CD14-positive monocyte (primary cell): Measurements from ENCODE around the gene EPHA6. TPM values are rescaled to one million over a fixed set of nuclear protein-coding genes. Genes with fewer than 3 reads are reported as not detected.

ENCODE experiments used
- DNase-seq, 3 donors: peaks; one replicate each; pipeline ENCODE4 v3.0.0-alpha.2; 2011 to 2022
- H2AFZ ChIP-seq: 2 replicates; pipeline ENCODE4 v1.6.0; 2012; ENCODE audit warnings: mild to moderate bottlenecking, low read depth, low read length, inconsistent platforms; ENCODE audit not compliant: insufficient read depth, poor library complexity, severe bottlenecking
- H3K27ac ChIP-seq, 2 donors: 1 replicate in 1 of 2; 2 replicates in 1 of 2; pipeline ENCODE4 v1.5.1; 2012 to 2013; ENCODE audit warnings: low read length in 2 of 2, control low read depth in 1 of 2, inconsistent platforms in 1 of 2, low read depth in 1 of 2, mild to moderate bottlenecking in 1 of 2
- H3K27me3 ChIP-seq, 2 donors: one replicate each; pipeline versions ENCODE4 v1.6.0 to v1.6.1; 2011 to 2013; ENCODE audit warnings: low read length in 2 of 2; ENCODE audit not compliant: control insufficient read depth in 2 of 2, insufficient read depth in 2 of 2
- H3K36me3 ChIP-seq, 2 donors: replicated peaks in 1 of 2; 1 replicate in 1 of 2; 2 replicates in 1 of 2; pipeline versions ENCODE4 v1.5.1 to v1.6.1; 2012 to 2013; ENCODE audit warnings: low read length in 2 of 2, control low read depth in 1 of 2, inconsistent platforms in 1 of 2, mild to moderate bottlenecking in 1 of 2; ENCODE audit not compliant: insufficient read depth in 2 of 2, control insufficient read depth in 1 of 2
- H3K4me1 ChIP-seq, 2 donors: 1 replicate in 1 of 2; 2 replicates in 1 of 2; pipeline versions ENCODE4 v1.5.1 to v1.6.1; 2012 to 2013; ENCODE audit warnings: low read length in 2 of 2, control low read depth in 1 of 2, inconsistent platforms in 1 of 2, mild to moderate bottlenecking in 1 of 2, moderate library complexity in 1 of 2; ENCODE audit not compliant: insufficient read depth in 2 of 2, control insufficient read depth in 1 of 2
- H3K4me2 ChIP-seq: replicated peaks from 2 replicates; pipeline ENCODE3; 2012; ENCODE audit warnings: low read length, moderate library complexity, mild to moderate bottlenecking; ENCODE audit not compliant: poor library complexity, severe bottlenecking; ENCODE audit errors: extremely low read depth
- H3K4me3 ChIP-seq, 3 experiments: fragments of 200-600 bp in 1 of 3; sonication (generic) in 1 of 3; replicated peaks in 1 of 3; 1 replicate in 2 of 3; 2 replicates in 1 of 3; pipeline ENCODE4 v1.5.1; 2011 to 2013; ENCODE audit warnings: low read length in 3 of 3, mild to moderate bottlenecking in 3 of 3, control low read depth in 2 of 3, low read depth in 2 of 3, inconsistent platforms in 1 of 3, moderate library complexity in 1 of 3
- H3K79me2 ChIP-seq: 2 replicates; pipeline ENCODE4 v1.6.0; 2012; ENCODE audit warnings: mild to moderate bottlenecking, control low read depth, inconsistent platforms, low read length, moderate library complexity; ENCODE audit not compliant: insufficient read depth
- H3K9ac ChIP-seq: 2 replicates; pipeline ENCODE4 v1.6.0; 2017; ENCODE audit warnings: low read length, mild to moderate bottlenecking; ENCODE audit not compliant: insufficient read depth, poor library complexity, severe bottlenecking
- H3K9me3 ChIP-seq, 2 donors: replicated peaks in 1 of 2; 1 replicate in 1 of 2; 2 replicates in 1 of 2; pipeline versions ENCODE4 v1.5.1 to v1.6.1; 2012 to 2013; ENCODE audit warnings: low read length in 2 of 2, control low read depth in 1 of 2; ENCODE audit not compliant: control insufficient read depth in 1 of 2, insufficient read depth in 1 of 2
- H4K20me1 ChIP-seq: 2 replicates; pipeline ENCODE4 v1.6.0; 2012; ENCODE audit warnings: mild to moderate bottlenecking, low read length, control low read depth, moderate library complexity; ENCODE audit not compliant: insufficient read depth
- H3K27ac Mint-ChIP-seq, 7 donors: one replicate each; pipeline ENCODE4 v1.8.0; 2020; ENCODE audit warnings: mild to moderate bottlenecking in 7 of 7, mixed read lengths in 7 of 7, moderate library complexity in 6 of 7, inconsistent platforms in 2 of 7
- H3K27me3 Mint-ChIP-seq, 3 donors: one replicate each; pipeline ENCODE4 v1.8.0; 2021 to 2022; ENCODE audit warnings: low read depth in 3 of 3, mild to moderate bottlenecking in 3 of 3, mixed read lengths in 3 of 3, moderate library complexity in 3 of 3, inconsistent platforms in 1 of 3
- H3K36me3 Mint-ChIP-seq, 2 donors: one replicate each; pipeline ENCODE4 v1.8.0; 2020; ENCODE audit warnings: mixed read lengths in 2 of 2, inconsistent platforms in 1 of 2, mild to moderate bottlenecking in 1 of 2
- H3K4me1 Mint-ChIP-seq: one replicate; pipeline ENCODE4 v1.8.0; 2020; ENCODE audit warnings: mild to moderate bottlenecking, mixed read lengths
- H3K4me3 Mint-ChIP-seq, 2 donors: one replicate each; pipeline ENCODE4 v1.8.0; 2020; ENCODE audit warnings: mild to moderate bottlenecking in 2 of 2, mixed read lengths in 2 of 2, moderate library complexity in 1 of 2
- H3K9me3 Mint-ChIP-seq, 7 donors: one replicate each; pipeline ENCODE4 v1.8.0; 2020 to 2022; ENCODE audit warnings: mixed read lengths in 7 of 7, mild to moderate bottlenecking in 6 of 7, moderate library complexity in 6 of 7, inconsistent platforms in 2 of 7
- CTCF ChIP-seq: fragments of 200-600 bp; IDR thresholded peaks from one replicate; pipeline ENCODE4 v1.8.0; 2022; ENCODE audit warnings: antibody characterized with exemption, mild to moderate bottlenecking
- WGBS: methylation state at CpG from one replicate; pipeline ENCODE4 v1.1.5; 2013; ENCODE audit warnings: missing lambda C conversion rate; ENCODE audit not compliant: insufficient coverage; 5-methylcytosine and 5-hydroxymethylcytosine counted together
- intact Hi-C, 2 donors: fragments of 100-400 bp; cut with micrococcal nuclease; formaldehyde crosslinking; loops; one replicate each; pipeline versions ENCODE4 v1.15.0 to v1.15.1; 2023
- polyA plus RNA-seq, 3 donors: library from polyadenylated mRNA; depleted of rRNA in 1 of 3; unstranded in 2 of 3; stranded (reverse) in 1 of 3; fragments of 300-500 nt in 2 of 3; fragments of >200 nt in 1 of 3; fragmentation: Illumina TruSeq in 2 of 3; gene quantifications; 1 replicate in 2 of 3; 2 replicates in 1 of 3; pipeline ENCODE4 v1.2.3, GENCODE V29; 2012 to 2021

The EPHA6 gene
- polyA plus RNA-seq, 3 donors = not detected

GRCh38 chr3:97550408-97550807 is 736.0 kb downstream of the EPHA6 start:
- TF ChIP-seq CTCF = no peak
- Histone ChIP-seq H4K20me1 (no peaks in the 10 kb centered on the region), H3K4me1 (no peaks in the 10 kb centered on the region), H3K4me3 (no peak overlapping the region), H2AFZ (no peak overlapping the region), H3K36me3 (no peaks in the 10 kb centered on the region), H3K27me3 (no peaks in the 10 kb centered on the region), H3K9ac (no peak overlapping the region), H3K4me2 (no peak overlapping the region), H3K9me3 (peaks cover 14 to 20% of the 10 kb centered on the region in 2 donors), H3K27ac (no peak overlapping the region), H3K79me2 (no peaks in the 10 kb centered on the region)
- H3K4me3 Mint-ChIP-seq = no peak overlapping the region
- intact Hi-C loops = no loop called here
- no peaks in the 10 kb centered on the region for H3K27me3 Mint-ChIP-seq
- no peak for DNase-seq
- WGBS = 100% methylated on average over 1 of the region's 2 CpGs
- H3K4me1 Mint-ChIP-seq = no peaks in the 10 kb centered on the region
- H3K36me3 Mint-ChIP-seq = no peaks in the 10 kb centered on the region
- H3K27ac Mint-ChIP-seq = no peak overlapping the region
- peaks cover 4 to 15% (median 8%) of the 10 kb centered on the region in 7 donors for H3K9me3 Mint-ChIP-seq

GRCh38 chr3:97552186-97552585 is 737.8 kb downstream of the EPHA6 start:
- TF ChIP-seq CTCF = no peak
- Mint-ChIP-seq H3K4me3 (no peak overlapping the region), H3K9me3 (peaks cover 3 to 13% (median 8%) of the 10 kb centered on the region in 7 donors), H3K27ac (no peak overlapping the region), H3K4me1 (no peaks in the 10 kb centered on the region), H3K27me3 (no peaks in the 10 kb centered on the region), H3K36me3 (no peaks in the 10 kb centered on the region)
- no peak for DNase-seq
- Histone ChIP-seq H3K27me3 (no peaks in the 10 kb centered on the region), H3K9ac (no peak overlapping the region), H3K9me3 (peaks cover 12 to 18% of the 10 kb centered on the region in 2 donors), H2AFZ (no peak overlapping the region), H4K20me1 (no peaks in the 10 kb centered on the region), H3K36me3 (no peaks in the 10 kb centered on the region), H3K79me2 (no peaks in the 10 kb centered on the region), H3K4me1 (no peaks in the 10 kb centered on the region), H3K4me3 (no peak overlapping the region), H3K4me2 (no peak overlapping the region), H3K27ac (no peak overlapping the region)
- intact Hi-C loops = no loop called here
